PFSK-1 (cell line): ENCODE results near the gene UVSSA.

Source experiments
- FOXP2 ChIP-seq: optimal IDR thresholded peaks from 2 replicates; pipeline ENCODE3; 2011; ENCODE audit warnings: borderline replicate concordance, control low read depth, inconsistent platforms; ENCODE audit not compliant: insufficient read depth; ENCODE audit errors: extremely low read length, extremely low read depth
- POLR2AphosphoS5 ChIP-seq: IDR thresholded peaks from 2 replicates; pipeline ENCODE4 v1.6.1; 2012; ENCODE audit warnings: low read depth, mild to moderate bottlenecking, control low read depth, low read length, moderate library complexity
- SIN3A ChIP-seq: IDR thresholded peaks from 2 replicates; pipeline ENCODE4 v1.6.1; 2012; ENCODE audit warnings: mild to moderate bottlenecking, low read length, moderate library complexity, borderline replicate concordance; ENCODE audit not compliant: insufficient read depth
- TAF1 ChIP-seq: IDR thresholded peaks from 2 replicates; pipeline ENCODE4 v1.6.1; 2012; ENCODE audit warnings: low read length, control low read depth, borderline replicate concordance; ENCODE audit not compliant: insufficient read depth
- TF ChIP-seq, protein P1 (sequence below), 2 experiments: IDR thresholded peaks; 2 replicates each; pipeline versions ENCODE4 v1.6.1 to v1.8.0; 2011 to 2012; ENCODE audit warnings: low read depth in 2 of 2, low read length in 2 of 2, control low read depth in 1 of 2, inconsistent platforms in 1 of 2, mild to moderate bottlenecking in 1 of 2, moderate library complexity in 1 of 2; ENCODE audit not compliant: insufficient read depth in 1 of 2

The UVSSA gene

DNA sequence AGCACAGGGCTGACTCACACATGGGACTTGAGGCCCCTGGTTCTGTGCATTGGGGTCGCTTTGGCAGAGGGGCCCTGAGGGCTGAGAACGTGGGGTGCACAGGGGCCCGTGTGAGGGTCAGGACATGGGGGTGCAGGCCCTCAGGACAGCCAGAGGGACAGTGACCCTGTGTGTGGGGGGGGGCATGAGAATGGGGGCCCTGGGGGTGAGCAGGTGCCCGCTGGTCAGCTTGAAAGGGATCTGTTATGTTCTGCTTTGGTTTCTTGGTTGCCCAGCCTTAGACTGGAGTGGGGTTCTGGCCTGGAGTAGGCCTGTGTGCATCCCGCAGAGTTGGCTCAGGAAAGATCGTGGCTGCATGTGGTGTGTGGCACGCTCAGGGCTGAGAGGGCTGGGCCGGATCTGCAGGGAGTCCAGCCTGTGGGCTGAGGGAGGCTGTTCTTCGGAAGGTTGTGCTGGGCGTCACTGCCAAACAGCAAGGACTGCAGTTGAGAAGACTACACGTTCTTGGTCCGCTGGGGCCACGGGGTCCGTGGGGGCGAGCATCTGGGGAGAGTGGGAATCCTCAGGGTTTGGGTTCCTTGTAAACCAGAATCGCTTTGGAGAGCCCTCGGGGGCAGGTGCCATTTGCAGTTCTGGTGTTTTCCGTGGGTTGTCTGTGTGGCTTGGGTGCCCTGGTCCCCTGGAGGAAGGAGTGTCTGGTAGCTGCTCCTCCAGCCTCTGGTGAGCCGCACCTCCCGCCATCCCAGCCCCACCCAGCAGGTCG, 15.2 kb upstream of the UVSSA start:
- TF ChIP-seq, protein P1, sequence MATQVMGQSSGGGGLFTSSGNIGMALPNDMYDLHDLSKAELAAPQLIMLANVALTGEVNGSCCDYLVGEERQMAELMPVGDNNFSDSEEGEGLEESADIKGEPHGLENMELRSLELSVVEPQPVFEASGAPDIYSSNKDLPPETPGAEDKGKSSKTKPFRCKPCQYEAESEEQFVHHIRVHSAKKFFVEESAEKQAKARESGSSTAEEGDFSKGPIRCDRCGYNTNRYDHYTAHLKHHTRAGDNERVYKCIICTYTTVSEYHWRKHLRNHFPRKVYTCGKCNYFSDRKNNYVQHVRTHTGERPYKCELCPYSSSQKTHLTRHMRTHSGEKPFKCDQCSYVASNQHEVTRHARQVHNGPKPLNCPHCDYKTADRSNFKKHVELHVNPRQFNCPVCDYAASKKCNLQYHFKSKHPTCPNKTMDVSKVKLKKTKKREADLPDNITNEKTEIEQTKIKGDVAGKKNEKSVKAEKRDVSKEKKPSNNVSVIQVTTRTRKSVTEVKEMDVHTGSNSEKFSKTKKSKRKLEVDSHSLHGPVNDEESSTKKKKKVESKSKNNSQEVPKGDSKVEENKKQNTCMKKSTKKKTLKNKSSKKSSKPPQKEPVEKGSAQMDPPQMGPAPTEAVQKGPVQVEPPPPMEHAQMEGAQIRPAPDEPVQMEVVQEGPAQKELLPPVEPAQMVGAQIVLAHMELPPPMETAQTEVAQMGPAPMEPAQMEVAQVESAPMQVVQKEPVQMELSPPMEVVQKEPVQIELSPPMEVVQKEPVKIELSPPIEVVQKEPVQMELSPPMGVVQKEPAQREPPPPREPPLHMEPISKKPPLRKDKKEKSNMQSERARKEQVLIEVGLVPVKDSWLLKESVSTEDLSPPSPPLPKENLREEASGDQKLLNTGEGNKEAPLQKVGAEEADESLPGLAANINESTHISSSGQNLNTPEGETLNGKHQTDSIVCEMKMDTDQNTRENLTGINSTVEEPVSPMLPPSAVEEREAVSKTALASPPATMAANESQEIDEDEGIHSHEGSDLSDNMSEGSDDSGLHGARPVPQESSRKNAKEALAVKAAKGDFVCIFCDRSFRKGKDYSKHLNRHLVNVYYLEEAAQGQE (IDR thresholded peaks at IDR 0.05; ENCODE audit: insufficient read depth in 1 of 2, low read depth in 2 of 2, low read length in 2 of 2), result no peak
- TF ChIP-seq FOXP2, result no peak
- TF ChIP-seq POLR2AphosphoS5, result no peak
- no peak for TF ChIP-seq SIN3A
- no peak for TF ChIP-seq TAF1

DNA sequence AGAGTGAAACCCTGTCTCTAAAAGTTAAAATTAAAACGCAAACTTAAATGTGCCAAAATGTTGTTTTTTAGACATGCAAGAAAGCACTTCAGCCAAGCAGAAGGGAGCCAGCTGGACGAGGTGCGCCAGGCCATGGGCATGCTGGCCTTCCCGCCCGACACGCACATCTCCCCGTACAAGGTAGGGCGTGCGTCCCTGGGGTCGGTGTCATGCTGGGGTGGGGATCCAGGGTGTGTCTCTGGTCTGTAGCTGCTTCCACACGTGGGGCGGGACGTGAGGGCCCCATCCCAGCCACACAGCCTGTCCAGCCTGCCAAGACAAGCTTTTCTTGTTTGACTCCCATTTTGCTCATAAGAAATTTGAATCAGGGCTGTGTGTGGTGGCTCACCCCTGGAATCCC, 14.3 kb upstream of the UVSSA start:
- TF ChIP-seq FOXP2 (no peak), SIN3A (no peak), TAF1 (no peak), POLR2AphosphoS5 (no peak)
- TF ChIP-seq, protein P1 (IDR thresholded peaks at IDR 0.05; ENCODE audit: insufficient read depth in 1 of 2, low read depth in 2 of 2, low read length in 2 of 2), result no peak

DNA sequence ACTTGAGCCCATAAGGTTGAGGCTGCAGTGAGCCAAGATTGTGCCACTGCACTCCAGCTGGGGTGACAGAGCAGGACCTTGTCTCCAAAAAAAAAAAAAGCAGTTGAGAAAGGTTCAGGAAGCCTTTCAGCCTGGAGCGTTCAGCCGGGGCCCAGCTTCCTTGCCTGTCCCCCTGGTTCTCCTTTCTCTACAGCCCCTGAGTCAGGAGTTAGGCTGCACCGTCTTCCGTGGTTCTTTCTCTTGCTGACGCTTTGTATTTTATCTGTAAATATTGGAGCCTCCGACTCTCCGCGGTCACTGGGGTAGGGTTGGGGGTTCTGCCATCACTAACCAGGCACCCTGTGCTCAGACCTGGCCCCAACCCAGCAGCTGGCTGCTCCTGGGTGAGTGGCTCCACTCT, 13.8 kb upstream of the UVSSA start:
- no peak for TF ChIP-seq TAF1
- no peak for TF ChIP-seq FOXP2
- TF ChIP-seq POLR2AphosphoS5, result no peak
- TF ChIP-seq SIN3A, result no peak
- TF ChIP-seq, protein P1 (IDR thresholded peaks at IDR 0.05; ENCODE audit: insufficient read depth in 1 of 2, low read depth in 2 of 2, low read length in 2 of 2), result no peak

DNA sequence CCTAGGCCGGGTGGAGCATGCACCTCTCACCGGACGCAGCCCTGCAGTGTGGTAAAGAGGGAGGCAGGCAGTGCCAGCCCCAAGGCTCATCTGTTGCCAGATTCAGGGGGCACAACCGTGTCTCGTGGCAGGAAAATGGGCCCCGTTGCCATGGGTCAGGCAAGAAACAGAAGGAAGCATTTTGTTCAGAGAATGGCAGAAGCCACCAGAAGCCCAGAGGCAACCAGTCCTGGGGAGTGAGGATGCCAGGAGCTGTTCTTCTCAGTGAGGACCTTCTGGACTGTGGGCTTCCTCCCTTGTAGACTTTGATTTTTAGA, 12.5 kb upstream of the UVSSA start:
- TF ChIP-seq FOXP2, result no peak
- TF ChIP-seq SIN3A, result no peak
- no peak for TF ChIP-seq TAF1
- no peak for TF ChIP-seq POLR2AphosphoS5
- TF ChIP-seq, protein P1 (IDR thresholded peaks at IDR 0.05; ENCODE audit: insufficient read depth in 1 of 2, low read depth in 2 of 2, low read length in 2 of 2), result no peak
